Epithelial cell of esophagus (primary cell): Measurements from ENCODE around the gene ZSWIM9.
A peak's percentile ranks its signal among the peaks of the same experiment; 100 is the strongest.

ENCODE experiments used
- DNase-seq: peaks from one replicate; pipeline ENCODE4 v3.0.0; 2010; ENCODE audit warnings: low read depth
- H3K4me3 ChIP-seq: 2 replicates; pipeline ENCODE4 v1.5.1; 2011; ENCODE audit warnings: mild to moderate bottlenecking, low read length, control low read depth
- CTCF ChIP-seq: IDR thresholded peaks from 2 replicates; pipeline ENCODE4 v1.5.1; 2011; ENCODE audit warnings: low read depth, mild to moderate bottlenecking, low read length, control low read depth, inconsistent platforms; ENCODE audit not compliant: insufficient read depth; ENCODE audit errors: missing control alignments

The ZSWIM9 gene

GRCh38 chr19:48149430-48149829, 21.1 kb upstream of the ZSWIM9 start:
- no peak for TF ChIP-seq CTCF
- H3K4me3 ChIP-seq: no peak overlapping the region
- no peak for DNase-seq

- TF ChIP-seq CTCF: peak; percentile 74
- H3K4me3 ChIP-seq: no peak overlapping the region
- peak; percentile 50 for DNase-seq
Measured at GRCh38 chr19:48152551-48152950, 17.9 kb upstream of the ZSWIM9 start.

DNA sequence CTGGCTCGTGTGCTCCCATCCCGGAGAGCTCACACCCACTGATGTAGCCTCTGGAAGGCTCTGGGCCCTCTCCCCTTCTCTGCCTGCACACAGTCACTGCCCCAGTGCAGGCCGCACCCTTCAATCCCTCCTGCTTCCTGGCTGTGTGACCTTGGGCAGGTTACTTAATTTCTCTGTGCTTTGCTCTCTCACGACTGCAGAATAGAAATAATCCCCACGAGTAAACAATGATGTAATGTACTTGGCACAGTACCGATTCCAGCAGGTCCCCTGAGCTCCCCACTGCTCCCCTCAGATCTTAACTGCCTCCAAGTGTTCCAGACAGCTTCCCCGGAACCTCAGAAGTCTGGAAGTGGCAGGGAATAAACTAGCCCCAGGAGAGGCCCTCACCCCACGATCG, 16.5 kb upstream of the ZSWIM9 start:
- no peak overlapping the region for H3K4me3 ChIP-seq
- TF ChIP-seq CTCF: no peak
- DNase-seq: no peak

GRCh38 chr19:48158210-48158790, 12.2 kb upstream of the ZSWIM9 start:
- TF ChIP-seq CTCF: no peak
- no peak overlapping the region for H3K4me3 ChIP-seq
- no peak for DNase-seq

DNA sequence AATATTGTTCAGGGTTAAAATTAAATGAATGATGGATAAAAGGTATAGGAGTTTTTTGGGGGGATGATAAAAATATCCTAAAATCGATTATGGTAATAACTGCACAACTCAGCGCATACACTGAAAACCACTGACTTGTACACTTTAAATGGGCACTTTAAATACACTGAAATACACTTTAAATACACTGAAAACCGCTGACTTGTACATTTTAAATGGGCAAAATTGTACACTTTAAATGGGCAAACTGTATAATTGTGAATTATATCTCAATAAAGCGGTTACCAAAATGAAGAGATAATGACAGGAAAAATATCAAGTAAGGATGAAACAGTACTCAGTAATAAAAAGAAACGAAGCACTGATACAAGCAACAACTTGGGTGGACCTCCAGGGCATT, 1.8 kb upstream of the ZSWIM9 start:
- TF ChIP-seq CTCF: no peak
- DNase-seq: no peak
- H3K4me3 ChIP-seq: no peak overlapping the region

DNA sequence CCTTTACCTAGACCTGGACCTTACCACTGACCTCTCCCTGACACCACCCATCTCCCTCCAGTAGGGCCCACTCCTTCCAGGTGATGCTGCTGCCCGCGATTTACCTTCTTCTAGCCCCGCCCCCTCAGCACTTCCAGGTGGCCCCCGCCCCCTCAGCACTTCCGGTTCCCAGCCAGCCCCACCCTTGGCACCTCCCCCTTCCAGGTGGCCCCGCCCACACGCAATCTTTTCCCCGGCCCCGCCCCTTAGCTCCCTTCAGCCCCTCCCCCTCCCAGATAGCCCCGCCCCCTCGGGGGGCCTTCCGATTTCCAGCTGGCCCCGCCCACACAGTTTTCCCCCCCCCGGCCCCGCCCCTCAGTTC, 922 bp upstream of the ZSWIM9 start:
- H3K4me3 ChIP-seq: peak overlapping the region; percentile 60
- TF ChIP-seq CTCF: no peak
- DNase-seq: peak; percentile 87

- no peak for DNase-seq
- H3K4me3 ChIP-seq: peak overlapping the region; percentile 60
- TF ChIP-seq CTCF: no peak
Measured at GRCh38 chr19:48170817-48171347, 402 bp downstream of the ZSWIM9 start.
